Measurements from ENCODE around the gene AP1S3.

GRCh38 chr2:223801736-223802135 is 35.6 kb downstream of the AP1S3 start:
- TF ChIP-seq PRRX2 (CRISPR knock-in tag; IDR thresholded peaks at IDR 0.05) (no peak), ETV6 (CRISPR knock-in tag; IDR thresholded peaks at IDR 0.05) (no peak), CREB1 (CRISPR knock-in tag; IDR thresholded peaks at IDR 0.05) (no peak), ATF3 (CRISPR knock-in tag; conservative IDR thresholded peaks at IDR 0.05) (no peak), CTCF (IDR thresholded peaks at IDR 0.05) (no peak), PREB (CRISPR knock-in tag; IDR thresholded peaks at IDR 0.05; ENCODE audit: borderline replicate concordance) (no peak), ZNF281 (CRISPR knock-in tag; IDR thresholded peaks at IDR 0.05) (no peak)
